ENCODE results near the gene MARCHF4. TPM values are rescaled to one million over a fixed set of nuclear protein-coding genes. Genes with fewer than 3 reads are reported as not detected.

MARCHF4 gene
- total and polyA plus RNA-seq, 3 experiments from 2014 or later, result not detected

- Mint-ChIP-seq H3K4me3 (no peak overlapping the region), H3K9me3 (peaks cover 0 to 2% (median 0%) of the 10 kb centered on the region in 5 donors)
- POLR2A ChIA-PET, result no interaction called here
Observed at GRCh38 chr2:216328347-216328746, 43.9 kb downstream of the MARCHF4 start.

DNA sequence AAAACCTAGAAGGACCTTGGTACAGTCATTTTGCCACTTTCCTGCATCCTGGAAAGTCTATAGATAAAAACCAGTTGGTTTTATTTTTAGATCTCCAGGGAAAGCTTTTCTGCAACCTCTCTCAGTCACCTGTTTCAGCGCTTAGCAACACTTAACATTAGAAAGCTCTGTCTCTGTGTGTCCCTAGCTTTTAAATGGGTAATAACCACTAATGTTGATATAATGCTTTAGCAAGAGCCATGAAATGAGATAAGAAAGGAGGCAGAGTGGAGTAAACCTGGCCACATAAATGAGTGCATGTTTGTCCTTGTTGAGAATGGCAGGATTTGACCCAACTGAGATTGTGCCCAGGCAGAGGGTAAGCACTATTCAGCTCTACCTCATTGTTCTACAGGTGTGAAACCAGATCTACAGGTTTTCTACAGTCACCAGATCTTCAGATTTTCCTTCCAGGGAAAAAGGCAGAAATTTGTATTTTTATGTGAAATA, 44.8 kb downstream of the MARCHF4 start:
- CTCF ChIA-PET, result interaction anchor here (0.9 to 1.7 kb wide), 3 partner anchors 24 to 74 kb away, joined by 3 to 5 read pairs (median 3); no protein-coding TSS in a partner anchor

More at GRCh38 chr2:216328347-216328746, 43.9 kb downstream of the MARCHF4 start:
- no peaks in the 10 kb centered on the region for H3K4me1 ChIP-seq (ENCODE audit: insufficient read depth, low read length)
- Mint-ChIP-seq H3K27me3 (no peaks in the 10 kb centered on the region), H3K4me1 (peaks cover 0 to 2% (median 0%) of the 10 kb centered on the region in 3 donors), H3K36me3 (no peaks in the 10 kb centered on the region), H3K27ac (no peak overlapping the region)
- no peak overlapping the region for H3K27ac ChIP-seq (ENCODE audit: low read depth, low read length)
- DNase-seq, result no peak
- no peaks in the 10 kb centered on the region for H3K27me3 ChIP-seq (ENCODE audit: insufficient read depth, low read length, poor library complexity, severe bottlenecking)
- no peaks in the 10 kb centered on the region for H3K9me3 ChIP-seq (ENCODE audit: low read length)
- H3K4me3 ChIP-seq (ENCODE audit: low read length), result no peak overlapping the region
- no peaks in the 10 kb centered on the region for H3K36me3 ChIP-seq (ENCODE audit: insufficient read depth, low read length)
- CTCF ChIA-PET, result interaction anchor here (0.9 to 1.7 kb wide), 4 partner anchors 68 to 76 kb away, joined by 3 to 5 read pairs (median 3); no protein-coding TSS in a partner anchor

More for the DNA sequence above, 44.8 kb downstream of the MARCHF4 start:
- H3K36me3 Mint-ChIP-seq, result no peaks in the 10 kb centered on the region
- Histone ChIP-seq H3K4me1 (ENCODE audit: insufficient read depth, low read length) (no peaks in the 10 kb centered on the region), H3K4me3 (ENCODE audit: low read length) (no peak overlapping the region), H3K36me3 (ENCODE audit: insufficient read depth, low read length) (no peaks in the 10 kb centered on the region), H3K27ac (ENCODE audit: low read depth, low read length) (no peak overlapping the region), H3K9me3 (ENCODE audit: low read length) (no peaks in the 10 kb centered on the region), H3K27me3 (ENCODE audit: insufficient read depth, low read length, poor library complexity, severe bottlenecking) (no peaks in the 10 kb centered on the region)
- H3K4me1 Mint-ChIP-seq, result peaks cover 0 to 2% (median 0%) of the 10 kb centered on the region in 3 donors
- H3K27ac Mint-ChIP-seq, result no peak overlapping the region
- H3K9me3 Mint-ChIP-seq, result no peaks in the 10 kb centered on the region
- H3K27me3 Mint-ChIP-seq, result no peaks in the 10 kb centered on the region
- DNase-seq, result no peak
- no peak overlapping the region for H3K4me3 Mint-ChIP-seq
- POLR2A ChIA-PET, result no interaction called here

Other genes with a start within 250 kb of the MARCHF4 start
- 10 to 100 TPM; 26.7 to 28.2 TPM for gene SMARCAL1, start 40.0 kb upstream of the MARCHF4 start, total RNA-seq
- gene SMARCAL1, start 40.0 kb upstream of the MARCHF4 start, polyA plus RNA-seq, result 29.3 TPM
- 1,000 to 10,000 TPM; 3,637 to 3,698 TPM for gene RPL37A, start 126.4 kb upstream of the MARCHF4 start, total RNA-seq
- 3,268 TPM for gene RPL37A, start 126.4 kb upstream of the MARCHF4 start, polyA plus RNA-seq

Measured in CD8-positive, alpha-beta memory T cell (primary cell).